ENCODE measurements around the gene TACR2. TPM values are rescaled to one million over a fixed set of nuclear protein-coding genes. Genes with fewer than 3 reads are reported as not detected.

TACR2 gene
- total and polyA plus RNA-seq, 2 experiments from 2014 or later = not detected

DNA sequence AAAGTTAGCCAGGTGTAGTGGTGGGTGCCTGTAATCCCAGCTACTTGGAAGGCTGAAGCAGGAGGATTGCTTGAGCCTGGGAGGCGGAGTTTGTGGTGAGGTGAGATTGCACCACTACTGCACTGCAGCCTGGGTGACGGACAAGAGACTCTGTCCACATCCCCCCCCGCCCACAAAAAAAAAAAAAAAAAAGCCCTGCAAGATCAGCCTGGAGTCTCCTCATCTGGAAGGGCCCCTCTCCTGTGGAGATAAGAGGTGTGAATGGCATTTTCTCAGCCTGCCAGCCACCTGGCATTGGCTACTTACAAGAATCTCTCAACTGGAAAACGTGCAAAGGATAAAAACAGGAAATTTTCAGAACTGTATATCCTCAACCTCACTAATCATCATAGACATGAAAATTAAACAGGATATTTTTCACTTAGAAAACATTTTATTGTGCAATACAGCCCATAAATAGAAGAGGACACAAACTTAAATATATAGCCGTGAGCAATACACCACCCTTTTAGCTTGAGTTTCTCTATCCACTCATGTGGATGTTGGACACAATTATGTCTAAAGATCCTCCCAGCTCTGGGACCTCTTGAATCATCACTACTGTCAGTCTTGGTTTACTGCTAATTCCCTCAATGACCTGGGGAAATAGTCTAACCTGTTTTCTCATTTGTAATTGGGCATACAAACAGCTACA, 23.2 kb upstream of the TACR2 start (continued):
- TF ChIP-seq, protein P1, sequence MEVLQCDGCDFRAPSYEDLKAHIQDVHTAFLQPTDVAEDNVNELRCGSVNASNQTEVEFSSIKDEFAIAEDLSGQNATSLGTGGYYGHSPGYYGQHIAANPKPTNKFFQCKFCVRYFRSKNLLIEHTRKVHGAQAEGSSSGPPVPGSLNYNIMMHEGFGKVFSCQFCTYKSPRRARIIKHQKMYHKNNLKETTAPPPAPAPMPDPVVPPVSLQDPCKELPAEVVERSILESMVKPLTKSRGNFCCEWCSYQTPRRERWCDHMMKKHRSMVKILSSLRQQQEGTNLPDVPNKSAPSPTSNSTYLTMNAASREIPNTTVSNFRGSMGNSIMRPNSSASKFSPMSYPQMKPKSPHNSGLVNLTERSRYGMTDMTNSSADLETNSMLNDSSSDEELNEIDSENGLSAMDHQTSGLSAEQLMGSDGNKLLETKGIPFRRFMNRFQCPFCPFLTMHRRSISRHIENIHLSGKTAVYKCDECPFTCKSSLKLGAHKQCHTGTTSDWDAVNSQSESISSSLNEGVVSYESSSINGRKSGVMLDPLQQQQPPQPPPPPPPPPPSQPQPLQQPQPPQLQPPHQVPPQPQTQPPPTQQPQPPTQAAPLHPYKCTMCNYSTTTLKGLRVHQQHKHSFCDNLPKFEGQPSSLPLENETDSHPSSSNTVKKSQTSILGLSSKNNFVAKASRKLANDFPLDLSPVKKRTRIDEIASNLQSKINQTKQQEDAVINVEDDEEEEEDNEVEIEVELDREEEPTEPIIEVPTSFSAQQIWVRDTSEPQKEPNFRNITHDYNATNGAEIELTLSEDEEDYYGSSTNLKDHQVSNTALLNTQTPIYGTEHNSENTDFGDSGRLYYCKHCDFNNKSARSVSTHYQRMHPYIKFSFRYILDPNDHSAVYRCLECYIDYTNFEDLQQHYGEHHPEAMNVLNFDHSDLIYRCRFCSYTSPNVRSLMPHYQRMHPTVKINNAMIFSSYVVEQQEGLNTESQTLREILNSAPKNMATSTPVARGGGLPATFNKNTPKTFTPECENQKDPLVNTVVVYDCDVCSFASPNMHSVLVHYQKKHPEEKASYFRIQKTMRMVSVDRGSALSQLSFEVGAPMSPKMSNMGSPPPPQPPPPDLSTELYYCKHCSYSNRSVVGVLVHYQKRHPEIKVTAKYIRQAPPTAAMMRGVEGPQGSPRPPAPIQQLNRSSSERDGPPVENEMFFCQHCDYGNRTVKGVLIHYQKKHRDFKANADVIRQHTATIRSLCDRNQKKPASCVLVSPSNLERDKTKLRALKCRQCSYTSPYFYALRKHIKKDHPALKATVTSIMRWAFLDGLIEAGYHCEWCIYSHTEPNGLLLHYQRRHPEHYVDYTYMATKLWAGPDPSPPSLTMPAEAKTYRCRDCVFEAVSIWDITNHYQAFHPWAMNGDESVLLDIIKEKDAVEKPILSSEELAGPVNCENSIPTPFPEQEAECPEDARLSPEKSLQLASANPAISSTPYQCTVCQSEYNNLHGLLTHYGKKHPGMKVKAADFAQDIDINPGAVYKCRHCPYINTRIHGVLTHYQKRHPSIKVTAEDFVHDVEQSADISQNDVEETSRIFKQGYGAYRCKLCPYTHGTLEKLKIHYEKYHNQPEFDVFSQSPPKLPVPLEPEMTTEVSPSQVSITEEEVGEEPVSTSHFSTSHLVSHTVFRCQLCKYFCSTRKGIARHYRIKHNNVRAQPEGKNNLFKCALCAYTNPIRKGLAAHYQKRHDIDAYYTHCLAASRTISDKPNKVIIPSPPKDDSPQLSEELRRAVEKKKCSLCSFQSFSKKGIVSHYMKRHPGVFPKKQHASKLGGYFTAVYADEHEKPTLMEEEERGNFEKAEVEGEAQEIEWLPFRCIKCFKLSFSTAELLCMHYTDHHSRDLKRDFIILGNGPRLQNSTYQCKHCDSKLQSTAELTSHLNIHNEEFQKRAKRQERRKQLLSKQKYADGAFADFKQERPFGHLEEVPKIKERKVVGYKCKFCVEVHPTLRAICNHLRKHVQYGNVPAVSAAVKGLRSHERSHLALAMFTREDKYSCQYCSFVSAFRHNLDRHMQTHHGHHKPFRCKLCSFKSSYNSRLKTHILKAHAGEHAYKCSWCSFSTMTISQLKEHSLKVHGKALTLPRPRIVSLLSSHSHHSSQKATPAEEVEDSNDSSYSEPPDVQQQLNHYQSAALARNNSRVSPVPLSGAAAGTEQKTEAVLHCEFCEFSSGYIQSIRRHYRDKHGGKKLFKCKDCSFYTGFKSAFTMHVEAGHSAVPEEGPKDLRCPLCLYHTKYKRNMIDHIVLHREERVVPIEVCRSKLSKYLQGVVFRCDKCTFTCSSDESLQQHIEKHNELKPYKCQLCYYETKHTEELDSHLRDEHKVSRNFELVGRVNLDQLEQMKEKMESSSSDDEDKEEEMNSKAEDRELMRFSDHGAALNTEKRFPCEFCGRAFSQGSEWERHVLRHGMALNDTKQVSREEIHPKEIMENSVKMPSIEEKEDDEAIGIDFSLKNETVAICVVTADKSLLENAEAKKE (CRISPR knock-in tag; IDR thresholded peaks at IDR 0.05) = no peak
- no peak for TF ChIP-seq ZNF331 (CRISPR knock-in tag; IDR thresholded peaks at IDR 0.05; ENCODE audit: low read depth)

DNA sequence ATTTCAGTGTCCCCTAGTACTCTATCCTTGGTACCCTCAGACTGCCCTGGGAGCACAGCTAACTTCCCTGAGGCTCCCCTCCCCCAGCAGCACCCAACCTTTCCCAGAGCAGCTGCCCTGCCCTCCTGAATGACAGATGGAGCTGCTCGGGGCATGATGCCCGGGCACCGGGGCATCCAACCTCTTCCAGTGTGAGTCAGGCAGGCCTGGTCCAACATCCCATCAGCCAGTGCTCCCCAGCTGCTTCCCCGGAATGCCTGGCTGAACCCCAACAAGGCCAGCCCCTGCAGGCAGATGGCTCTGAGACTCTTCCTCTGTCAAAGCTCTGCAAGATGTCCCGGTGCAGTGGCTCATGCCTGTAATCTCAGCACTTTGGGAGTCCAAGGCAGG, 22.6 kb upstream of the TACR2 start:
- Histone ChIP-seq H3K79me2 (replicated peaks; ENCODE audit: insufficient read depth) (no peaks in the 10 kb centered on the region), H4K20me1 (replicated peaks; ENCODE audit: insufficient read depth) (no peaks in the 10 kb centered on the region; the same call in 1 of the 2 replicates), H2AFZ (peak overlapping the region; percentile 38; the same call in 1 of the 2 replicates), H3K27ac (ENCODE audit: low read depth) (no peak overlapping the region), H3F3A (replicated peaks; ENCODE audit: low read depth) (no peaks in the 10 kb centered on the region), H3K4me3 (no peak overlapping the region), H3K4me1 (ENCODE audit: insufficient read depth) (peaks cover 5% of the 10 kb centered on the region), H3K4me2 (no peak overlapping the region), H3K36me3 (ENCODE audit: insufficient read depth) (no peaks in the 10 kb centered on the region), H3K9me2 (ENCODE audit: insufficient read depth) (no peaks in the 10 kb centered on the region), H3K27me3 (ENCODE audit: insufficient read depth) (no peaks in the 10 kb centered on the region)
- no peaks in the 10 kb centered on the region; the same call in 1 of the 3 replicates for H3K36me3 Mint-ChIP-seq (ENCODE audit: low read depth)
- ATAC-seq = peak; percentile 20; the same call in 2 of the 3 replicates
- DNase-seq (ENCODE audit: low spot score) = no peak
- TF ChIP-seq, protein P2, sequence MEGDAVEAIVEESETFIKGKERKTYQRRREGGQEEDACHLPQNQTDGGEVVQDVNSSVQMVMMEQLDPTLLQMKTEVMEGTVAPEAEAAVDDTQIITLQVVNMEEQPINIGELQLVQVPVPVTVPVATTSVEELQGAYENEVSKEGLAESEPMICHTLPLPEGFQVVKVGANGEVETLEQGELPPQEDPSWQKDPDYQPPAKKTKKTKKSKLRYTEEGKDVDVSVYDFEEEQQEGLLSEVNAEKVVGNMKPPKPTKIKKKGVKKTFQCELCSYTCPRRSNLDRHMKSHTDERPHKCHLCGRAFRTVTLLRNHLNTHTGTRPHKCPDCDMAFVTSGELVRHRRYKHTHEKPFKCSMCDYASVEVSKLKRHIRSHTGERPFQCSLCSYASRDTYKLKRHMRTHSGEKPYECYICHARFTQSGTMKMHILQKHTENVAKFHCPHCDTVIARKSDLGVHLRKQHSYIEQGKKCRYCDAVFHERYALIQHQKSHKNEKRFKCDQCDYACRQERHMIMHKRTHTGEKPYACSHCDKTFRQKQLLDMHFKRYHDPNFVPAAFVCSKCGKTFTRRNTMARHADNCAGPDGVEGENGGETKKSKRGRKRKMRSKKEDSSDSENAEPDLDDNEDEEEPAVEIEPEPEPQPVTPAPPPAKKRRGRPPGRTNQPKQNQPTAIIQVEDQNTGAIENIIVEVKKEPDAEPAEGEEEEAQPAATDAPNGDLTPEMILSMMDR (conservative IDR thresholded peaks at IDR 0.05; ENCODE audit: low read depth in 2 of 2) = no peak
- no peak for TF ChIP-seq ZNF331 (CRISPR knock-in tag; IDR thresholded peaks at IDR 0.05; ENCODE audit: low read depth)
- peaks cover 16% of the 10 kb centered on the region for H3K27me3 Mint-ChIP-seq (ENCODE audit: insufficient read depth, low read depth, poor library complexity)
- no peak overlapping the region for H3K27ac Mint-ChIP-seq
- H3K4me1 Mint-ChIP-seq = peaks cover 11% of the 10 kb centered on the region
- no peak overlapping the region for H3K4me3 Mint-ChIP-seq
- peaks cover 9% of the 10 kb centered on the region for H3K9me3 Mint-ChIP-seq

All from GM23338 (cell line).